Lower leg skin (tissue), 3 donors: ENCODE measurements around the gene TTC17.

ENCODE experiments used
- CTCF ChIP-seq, 3 donors: fragments of 450-650 bp; IDR thresholded peaks; one replicate each; pipeline ENCODE4 v1.5.1; 2016; ENCODE audit warnings: antibody characterized with exemption in 3 of 3, mild to moderate bottlenecking in 3 of 3, moderate library complexity in 2 of 3
- POLR2A ChIP-seq, 2 donors: fragments of 450-650 bp; IDR thresholded peaks; one replicate each; pipeline ENCODE4 v1.6.1; 2016 to 2017; ENCODE audit warnings: antibody characterized with exemption in 2 of 2, mild to moderate bottlenecking in 1 of 2, moderate library complexity in 1 of 2

GRCh38 chr11:43517518-43517917 lies 158.8 kb downstream of the TTC17 start:
- TF ChIP-seq CTCF (IDR thresholded peaks at IDR 0.05) (no peak), POLR2A (IDR thresholded peaks at IDR 0.05) (no peak)
